ENCODE results near the gene FCN3.

DNA sequence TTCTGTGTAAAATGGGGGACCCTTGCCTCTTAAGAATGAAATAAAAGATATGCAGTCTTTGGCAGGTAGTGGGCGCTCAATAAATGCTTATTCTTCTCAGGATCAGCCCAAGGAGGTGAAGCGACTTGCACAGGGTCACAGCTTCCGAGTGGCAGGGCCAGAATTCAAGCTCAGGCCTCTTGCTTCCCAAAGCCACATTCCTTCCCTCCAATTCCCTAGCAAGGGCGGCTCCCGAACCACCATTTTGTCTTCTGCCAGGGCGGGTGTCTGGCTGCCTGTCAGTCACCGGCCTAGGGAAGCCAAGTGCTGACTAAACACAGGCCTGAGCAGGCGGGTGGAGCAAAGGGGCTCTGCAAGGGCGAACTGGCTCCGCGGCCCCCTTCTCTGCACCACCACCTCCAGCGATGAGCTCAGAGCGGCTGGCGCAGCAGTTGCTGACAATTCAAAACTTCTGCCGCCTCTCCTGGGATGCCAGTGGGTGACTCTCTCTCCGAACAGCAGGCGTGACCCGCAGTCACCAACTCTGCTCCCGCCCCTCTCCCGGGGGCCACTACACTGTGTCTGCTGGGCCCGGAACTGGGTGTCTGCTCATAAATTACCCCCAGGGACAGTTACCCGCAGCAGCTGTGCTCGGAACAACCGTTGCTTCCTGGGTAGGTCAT lies 28.6 kb upstream of the FCN3 start:
- TF ChIP-seq POLR2AphosphoS5 (IDR thresholded peaks at IDR 0.05; ENCODE audit: low read depth, low read length) (no peak), SIN3A (IDR thresholded peaks at IDR 0.05; ENCODE audit: borderline replicate concordance, insufficient read depth, low read length) (no peak), TAF1 (IDR thresholded peaks at IDR 0.05; ENCODE audit: borderline replicate concordance, insufficient read depth, low read length) (no peak), REST (IDR thresholded peaks at IDR 0.05; ENCODE audit: insufficient read depth in 1 of 2, low read depth in 2 of 2, low read length in 2 of 2) (no peak), FOXP2 (optimal IDR thresholded peaks at IDR 0.05; ENCODE audit: borderline replicate concordance, extremely low read depth, extremely low read length, insufficient read depth) (no peak)

All from PFSK-1 (cell line).